ENCODE results near the gene IRAK1.

Gene IRAK1

GRCh38 chrX:154049209-154050112 is 29.8 kb upstream of the IRAK1 start:
- no peak for DNase-seq (ENCODE audit: low read depth)
- H3K4me3 ChIP-seq (replicated peaks; ENCODE audit: low read depth, low read length): no peak overlapping the region
- no peak for TF ChIP-seq CTCF (IDR thresholded peaks at IDR 0.05; ENCODE audit: low read length, missing control alignments)

GRCh38 chrX:154048398-154048797 is 28.7 kb upstream of the IRAK1 start:
- no peak overlapping the region for H3K4me3 ChIP-seq (replicated peaks; ENCODE audit: low read depth, low read length)
- DNase-seq (ENCODE audit: low read depth): no peak
- no peak for TF ChIP-seq CTCF (IDR thresholded peaks at IDR 0.05; ENCODE audit: low read length, missing control alignments)

- peak; percentile 69 for DNase-seq (ENCODE audit: low read depth)
- TF ChIP-seq CTCF (IDR thresholded peaks at IDR 0.05; ENCODE audit: low read length, missing control alignments): no peak
These were observed 27.4 kb upstream of the IRAK1 start for GRCh38 chrX:154046940-154047610.

GRCh38 chrX:154046031-154046781 is 26.5 kb upstream of the IRAK1 start:
- H3K4me3 ChIP-seq (replicated peaks; ENCODE audit: low read depth, low read length): no peak overlapping the region
- peak; percentile 95 for DNase-seq (ENCODE audit: low read depth)
- peak; percentile 22 for TF ChIP-seq CTCF (IDR thresholded peaks at IDR 0.05; ENCODE audit: low read length, missing control alignments)

More at GRCh38 chrX:154046940-154047610, 27.4 kb upstream of the IRAK1 start:
- H3K4me3 ChIP-seq (replicated peaks; ENCODE audit: low read depth, low read length): no peak overlapping the region

- no peak for TF ChIP-seq CTCF (IDR thresholded peaks at IDR 0.05; ENCODE audit: low read length, missing control alignments)
- no peak overlapping the region for H3K4me3 ChIP-seq (replicated peaks; ENCODE audit: low read depth, low read length)
- no peak for DNase-seq (ENCODE audit: low read depth)
These were observed 24.4 kb upstream of the IRAK1 start for GRCh38 chrX:154044091-154044490.

GRCh38 chrX:154043003-154043763 is 23.5 kb upstream of the IRAK1 start:
- H3K4me3 ChIP-seq (replicated peaks; ENCODE audit: low read depth, low read length): no peak overlapping the region
- no peak for TF ChIP-seq CTCF (IDR thresholded peaks at IDR 0.05; ENCODE audit: low read length, missing control alignments)
- DNase-seq (ENCODE audit: low read depth): peak; percentile 85

Data from fibroblast of pulmonary artery (primary cell).